ENCODE measurements around the gene ORC4. TPM values are rescaled to one million over a fixed set of nuclear protein-coding genes. Genes with fewer than 3 reads are reported as not detected.
"Not testable (repeated sequence)": the region's sequence is repeated elsewhere in the genome, so short reads cannot be mapped to it uniquely, and the experiment has no call there.

ORC4 gene
- total RNA-seq, 1 donor from 2014 or later: 95.5 TPM

DNA sequence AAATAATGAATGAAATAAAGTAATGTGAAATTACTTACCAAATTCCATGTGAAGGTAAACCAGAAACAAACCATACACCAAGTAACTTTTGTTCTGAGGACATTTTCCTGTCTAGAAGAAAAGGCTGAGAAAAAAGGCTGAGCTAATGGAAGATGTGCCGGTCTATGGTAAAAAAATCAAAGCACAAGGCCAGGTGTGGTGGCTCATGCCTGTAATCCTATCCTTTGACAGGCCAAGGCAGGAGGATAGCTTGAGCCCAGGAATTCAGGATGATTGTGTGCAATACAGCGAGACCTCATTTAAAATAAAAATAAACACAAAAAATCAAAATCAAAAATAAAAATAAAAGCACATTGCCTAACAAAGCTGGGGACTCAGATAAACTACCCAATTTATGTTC is 6.7 kb downstream of the ORC4 start:
- no peak for DNase-seq

DNA sequence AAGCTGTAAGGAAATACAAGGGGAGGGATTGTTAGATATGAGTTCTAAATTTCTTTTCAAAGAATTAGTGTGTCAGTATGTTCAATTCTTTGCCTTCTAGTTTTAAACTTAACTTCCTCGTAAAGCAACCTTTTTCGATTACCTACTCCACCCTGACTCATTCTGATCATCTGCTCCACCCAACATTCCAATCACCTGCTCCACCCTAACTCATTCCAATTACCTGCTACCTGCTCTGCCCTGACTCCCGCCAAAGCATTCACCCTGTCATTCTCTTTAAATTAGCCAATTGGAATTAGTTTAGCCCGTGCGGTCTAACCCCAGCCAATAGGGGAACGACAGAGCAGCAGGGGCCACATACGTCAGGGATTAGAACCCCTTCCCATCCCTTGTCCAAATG is 12.1 kb downstream of the ORC4 start:
- DNase-seq: not testable (repeated sequence)

DNA sequence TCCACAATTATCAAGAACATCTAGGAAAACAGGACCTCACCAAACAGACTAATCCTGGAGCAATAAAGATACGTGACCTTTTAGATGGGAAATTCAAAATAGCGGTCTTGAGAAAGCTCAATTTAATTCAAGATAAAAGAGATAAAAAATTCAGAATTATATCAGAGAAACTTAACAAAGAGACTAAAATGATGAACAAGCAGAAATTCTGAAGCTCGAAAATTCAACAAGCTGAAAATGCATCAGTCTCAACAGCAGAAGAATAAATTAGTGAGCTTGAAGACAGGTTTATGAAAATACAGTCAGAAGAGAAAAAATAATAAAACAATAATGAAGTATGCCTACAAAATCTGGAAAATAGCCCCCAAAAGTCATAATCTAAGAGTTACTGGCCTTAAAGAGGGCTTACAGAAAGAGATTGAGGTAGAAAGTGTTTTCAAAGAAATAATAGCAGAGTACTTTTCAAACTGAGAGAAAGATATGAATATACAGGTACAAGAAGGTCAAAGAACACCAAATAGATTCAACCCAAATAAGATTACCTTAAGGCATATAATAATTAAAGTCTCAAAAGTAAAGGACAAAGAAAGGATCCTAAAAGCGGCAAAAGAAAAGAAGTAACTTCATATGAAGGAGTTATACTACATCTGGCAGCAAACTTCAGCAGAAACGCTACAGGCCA is 13.2 kb downstream of the ORC4 start:
- no peak for DNase-seq

DNA sequence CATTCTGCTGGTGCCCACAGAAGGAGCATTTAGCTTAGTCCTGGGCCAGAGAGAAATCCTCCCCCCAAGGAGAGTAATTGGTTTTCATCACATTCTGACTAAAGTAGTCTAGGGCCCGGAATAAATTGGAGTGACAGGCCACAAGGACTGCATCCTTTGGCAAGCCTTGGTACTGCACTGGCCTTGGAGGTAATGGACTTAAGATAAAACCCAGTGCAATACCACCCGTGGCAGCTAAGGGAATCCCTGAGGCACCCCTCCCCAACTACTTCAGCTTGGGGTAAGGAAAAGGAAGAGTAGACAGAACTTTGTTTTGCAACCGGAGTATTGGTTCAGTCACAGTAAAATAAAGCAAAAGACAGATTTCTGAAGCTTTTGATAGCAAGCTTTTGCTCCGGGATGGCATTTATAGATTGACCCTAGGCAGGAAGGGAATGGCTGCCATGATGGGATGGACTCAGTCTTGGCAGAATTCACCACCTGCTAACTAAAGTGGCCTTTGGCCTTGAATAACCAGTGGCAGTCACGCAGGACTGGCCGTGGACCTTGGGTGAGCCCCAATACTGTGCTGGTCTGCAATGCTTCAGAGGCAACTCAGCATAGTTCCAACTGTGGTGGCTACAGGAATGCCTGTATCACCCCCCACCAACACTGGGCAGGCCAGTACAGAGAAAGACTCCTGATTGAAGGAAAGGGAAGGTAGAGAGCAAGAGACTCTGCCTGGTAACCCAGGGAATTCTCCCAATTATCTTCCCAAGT is 14.1 kb downstream of the ORC4 start:
- no peak for DNase-seq

DNA sequence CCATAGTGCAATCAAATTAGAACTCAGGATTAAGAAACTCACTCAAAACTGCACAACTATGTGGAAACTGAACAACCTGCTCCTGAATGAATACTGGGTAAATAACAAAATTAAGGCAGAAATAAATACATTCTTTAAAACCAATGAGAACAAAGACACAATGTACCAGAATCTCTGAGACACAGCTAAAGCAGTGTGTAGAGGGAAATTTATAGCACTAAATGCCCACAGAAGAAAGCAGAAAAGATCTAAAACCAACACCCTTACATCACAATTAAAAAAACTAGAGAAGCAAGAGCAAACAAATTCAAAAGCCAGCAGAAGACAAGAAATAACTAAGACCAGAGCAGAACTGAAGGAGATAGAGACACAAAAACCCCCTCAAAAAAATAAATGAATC is 18.1 kb downstream of the ORC4 start:
- not testable (repeated sequence) for DNase-seq

DNA sequence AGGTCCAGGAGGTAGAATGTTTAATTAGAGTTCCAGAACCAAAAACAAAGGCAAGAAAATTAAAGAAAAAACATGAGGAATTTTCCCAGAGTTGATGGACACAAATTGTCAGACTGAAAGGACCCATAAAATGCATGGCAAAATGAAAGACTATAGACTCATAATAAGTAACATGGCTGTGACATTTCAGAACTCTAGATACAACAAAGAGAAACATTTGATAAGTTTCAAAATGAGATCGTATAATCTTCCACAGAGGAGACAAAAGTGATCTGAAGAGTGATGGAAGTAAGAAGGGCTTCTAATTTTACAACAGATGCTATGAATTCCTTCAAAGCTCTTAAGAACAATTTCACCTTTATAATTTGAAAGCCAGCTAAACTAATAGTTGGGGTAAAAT is 20.4 kb downstream of the ORC4 start:
- DNase-seq: no peak

DNA sequence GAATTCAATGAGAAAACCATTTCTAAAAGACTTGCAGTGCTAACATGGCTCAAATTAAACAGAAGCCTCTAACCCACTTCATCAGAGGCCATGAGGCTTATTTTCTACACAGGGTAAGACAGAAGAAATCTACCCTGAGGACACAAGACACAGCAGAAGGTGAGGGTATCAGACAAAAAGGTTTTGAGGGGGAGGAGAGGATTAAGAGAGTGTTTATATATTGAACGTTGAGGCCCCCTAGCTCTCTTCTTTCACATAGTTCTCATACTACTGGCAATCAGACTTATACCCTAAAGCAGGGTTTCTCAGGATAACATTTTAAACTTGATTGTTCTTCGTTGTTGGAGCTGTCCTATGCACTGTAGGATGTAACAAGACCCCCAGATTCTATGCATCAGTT is 21.4 kb downstream of the ORC4 start:
- DNase-seq: no peak

DNA sequence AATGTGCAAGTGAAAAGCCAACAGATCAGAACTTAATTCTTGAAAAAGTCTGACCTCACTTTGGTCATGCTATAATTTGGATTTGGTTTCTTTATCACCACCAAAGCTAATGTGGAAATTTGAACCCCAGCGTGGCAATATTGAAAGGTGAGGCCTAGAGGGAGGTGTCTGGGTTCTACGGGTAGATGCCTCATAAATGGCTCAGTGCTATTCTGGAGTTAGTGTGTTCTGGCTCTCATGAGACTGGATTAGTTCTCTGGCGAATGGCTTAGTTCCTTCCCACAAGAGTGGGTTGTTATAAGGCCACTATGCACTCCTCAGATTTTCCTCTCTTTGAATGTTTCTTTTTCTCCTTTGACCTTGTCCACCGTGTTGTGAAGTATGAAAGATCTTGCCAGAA is 22.3 kb downstream of the ORC4 start:
- no peak for DNase-seq

DNA sequence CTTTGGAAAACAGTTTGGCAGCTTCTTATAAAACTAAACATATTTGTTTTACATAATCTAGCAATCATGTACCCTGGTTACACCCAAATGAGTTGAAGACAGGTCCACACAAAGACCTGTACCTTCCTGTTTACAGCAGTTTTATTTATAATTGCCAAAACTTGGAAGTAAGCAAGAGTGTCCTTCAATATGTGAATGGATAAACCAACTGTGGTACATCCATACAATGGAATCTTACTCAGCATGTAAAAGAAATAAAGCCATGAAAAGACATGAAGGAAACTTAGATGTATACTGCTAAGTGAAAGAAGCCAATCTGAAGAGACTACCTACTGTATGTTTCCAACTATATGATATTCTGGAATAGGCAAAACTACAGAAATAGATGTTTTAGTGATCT is 23.7 kb downstream of the ORC4 start:
- DNase-seq: no peak

DNA sequence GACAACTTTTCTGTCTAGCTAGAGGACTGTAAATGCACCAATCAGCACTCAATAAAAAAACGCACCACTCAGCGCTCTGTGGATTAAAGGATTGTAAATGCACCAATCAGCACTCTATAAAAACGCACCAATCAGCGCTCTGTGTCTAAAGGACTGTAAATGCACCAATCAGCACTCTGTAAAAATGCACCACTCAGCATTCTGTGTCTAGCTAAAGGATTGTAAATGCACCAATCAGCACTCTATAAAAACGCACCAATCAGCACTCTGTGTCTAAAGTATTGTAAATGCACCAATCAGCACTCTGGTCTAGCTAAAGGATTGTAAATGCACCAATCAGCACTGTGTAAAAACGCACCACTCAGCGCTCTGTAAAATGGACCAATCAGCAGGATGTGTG is 25.6 kb downstream of the ORC4 start:
- DNase-seq: not testable (repeated sequence)

DNA sequence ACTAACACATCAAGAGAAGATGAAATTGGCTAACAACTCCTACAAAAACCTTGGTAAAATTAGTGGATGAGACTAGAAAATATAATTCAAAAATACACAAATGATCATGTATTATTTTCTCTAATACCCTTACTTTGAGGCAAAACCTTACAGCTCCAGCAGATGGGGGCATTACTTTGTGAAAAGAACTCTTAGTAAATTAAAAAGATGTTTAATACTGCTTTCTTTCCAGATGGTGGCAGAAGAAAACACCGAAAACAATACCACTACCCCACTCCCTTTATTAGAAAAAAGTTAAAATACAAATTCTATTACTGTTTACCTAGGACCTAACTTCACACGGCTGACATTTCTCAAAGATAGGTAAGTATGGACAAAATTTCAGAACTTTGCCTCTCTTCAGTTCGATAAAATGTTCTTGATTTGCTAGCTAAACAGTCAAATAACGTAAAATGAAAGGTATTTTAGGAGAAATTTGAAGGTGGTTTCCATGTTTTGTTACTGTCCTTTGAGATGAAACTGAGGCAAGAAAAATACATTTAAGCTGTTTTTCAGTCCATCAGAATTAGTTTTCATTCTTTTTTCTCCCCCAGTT is 30.6 kb downstream of the ORC4 start:
- no peak for DNase-seq

DNA sequence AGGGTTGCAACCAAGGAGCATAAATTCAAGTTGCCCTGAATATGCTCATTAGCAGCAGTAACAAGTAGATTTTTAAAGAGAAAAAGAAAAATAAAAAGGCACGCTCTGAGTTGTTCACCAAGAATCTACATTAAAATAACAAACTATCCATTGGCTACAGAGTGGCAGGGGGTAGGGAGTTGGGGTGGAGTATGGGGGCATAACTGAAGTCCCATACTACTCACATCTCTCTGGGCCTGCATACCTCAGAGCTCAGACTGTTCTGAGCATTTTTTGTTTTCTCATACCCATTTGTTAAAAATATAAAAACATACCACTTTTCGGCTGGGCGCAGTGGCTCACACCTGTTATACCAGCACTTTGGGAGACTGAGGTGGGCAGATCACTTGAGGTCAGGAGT is 31.4 kb downstream of the ORC4 start:
- DNase-seq: no peak

DNA sequence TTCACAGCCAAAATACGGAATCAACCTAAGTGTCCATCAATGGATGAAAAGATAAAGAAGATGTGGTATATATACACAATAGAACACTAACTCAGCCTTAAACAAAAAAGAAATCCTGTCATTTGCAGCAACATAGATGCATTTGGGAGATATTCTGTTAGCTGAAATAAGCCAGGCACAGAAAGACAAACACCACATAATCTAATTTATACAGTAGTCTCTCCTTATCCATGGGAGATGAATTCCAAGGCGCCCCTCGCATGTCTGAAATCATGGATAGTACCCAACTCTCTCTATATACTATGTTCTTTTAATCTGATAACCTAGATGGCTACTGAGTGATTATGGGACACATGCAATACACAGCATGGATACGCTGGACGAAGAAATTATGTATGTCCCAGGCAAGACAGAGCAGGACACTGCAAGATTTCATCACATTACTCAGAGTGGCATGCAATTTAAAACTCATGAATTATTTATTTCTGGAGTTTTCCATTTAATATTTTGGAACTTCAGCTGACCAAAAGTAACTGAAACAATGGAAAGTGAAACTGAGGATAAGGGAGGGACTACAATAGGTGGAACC is 39.5 kb downstream of the ORC4 start:
- no peak for DNase-seq

DNA sequence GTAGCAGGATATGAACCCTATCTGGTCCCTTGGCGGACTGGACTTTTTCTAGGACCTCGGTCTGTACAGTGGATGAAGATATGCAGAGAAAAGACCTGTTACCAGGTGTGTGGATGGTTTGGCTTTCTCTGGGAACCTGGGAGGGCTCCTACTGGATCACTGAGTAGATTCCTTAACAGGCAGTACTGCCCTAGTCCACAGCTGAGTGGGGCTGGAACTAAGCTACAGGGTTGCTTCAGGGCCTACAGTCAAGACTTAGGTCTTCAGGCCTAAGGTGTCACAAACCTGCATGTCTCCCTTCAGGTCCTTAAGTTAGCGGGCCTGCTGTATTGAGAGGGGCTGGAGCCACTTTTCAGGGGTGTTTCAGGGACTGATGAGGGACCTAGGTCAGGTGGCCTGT is 42.9 kb downstream of the ORC4 start:
- no peak for DNase-seq

DNA sequence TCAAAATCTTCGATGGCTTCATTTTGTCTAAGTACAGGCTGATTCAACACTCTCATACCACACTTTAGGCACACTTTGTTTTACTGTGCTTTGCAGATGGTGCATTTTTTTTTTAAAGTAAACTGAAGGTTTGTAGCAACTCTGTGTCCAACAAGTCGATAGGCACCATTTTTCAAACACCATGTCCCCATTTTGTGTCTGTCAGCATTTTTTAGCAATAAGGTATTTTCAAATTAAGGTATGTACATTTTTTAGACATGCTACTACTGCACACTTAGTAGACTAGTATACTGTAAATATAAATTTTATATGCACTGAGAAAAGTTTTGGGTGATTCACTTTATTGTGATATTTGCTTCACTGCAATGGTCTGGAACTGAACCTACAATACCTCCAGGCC is 44.4 kb downstream of the ORC4 start:
- no peak for DNase-seq

DNA sequence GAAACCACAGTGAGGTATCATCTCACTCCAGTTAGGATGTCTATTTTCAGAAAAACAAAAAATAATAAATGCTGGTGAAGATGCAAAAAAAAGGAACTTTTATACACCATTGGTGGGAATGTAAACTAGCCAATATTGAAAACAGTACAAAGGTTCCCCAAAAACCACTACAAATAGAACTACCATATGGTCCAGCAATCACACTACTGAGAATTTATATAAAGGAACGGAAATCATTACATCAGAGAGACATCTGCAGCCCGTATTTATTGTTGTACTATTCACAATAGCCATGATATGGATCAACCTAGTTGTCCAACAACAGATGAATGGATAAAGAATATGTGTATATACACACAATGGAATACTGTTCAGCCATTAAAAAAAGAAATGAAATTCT is 52.0 kb downstream of the ORC4 start:
- DNase-seq: no peak

DNA sequence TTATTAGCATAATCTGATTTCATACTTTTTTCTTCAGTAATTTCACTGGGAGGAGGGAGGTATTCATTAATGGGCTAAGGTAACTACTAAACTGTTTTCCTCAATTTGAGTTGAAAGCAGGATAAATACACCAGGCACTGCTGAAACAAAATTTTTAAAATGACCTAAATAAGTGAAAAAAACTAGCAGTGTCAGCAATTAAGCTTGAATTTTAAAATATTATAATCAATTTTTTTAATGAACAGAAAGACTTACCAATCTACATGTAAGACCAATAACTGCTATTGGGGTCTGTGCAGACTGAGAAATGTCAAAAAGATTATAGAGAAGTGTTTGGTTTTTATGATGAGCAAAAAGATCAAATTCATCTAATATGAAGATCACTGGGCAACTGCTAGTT is 68.4 kb downstream of the ORC4 start:
- DNase-seq: no peak

DNA sequence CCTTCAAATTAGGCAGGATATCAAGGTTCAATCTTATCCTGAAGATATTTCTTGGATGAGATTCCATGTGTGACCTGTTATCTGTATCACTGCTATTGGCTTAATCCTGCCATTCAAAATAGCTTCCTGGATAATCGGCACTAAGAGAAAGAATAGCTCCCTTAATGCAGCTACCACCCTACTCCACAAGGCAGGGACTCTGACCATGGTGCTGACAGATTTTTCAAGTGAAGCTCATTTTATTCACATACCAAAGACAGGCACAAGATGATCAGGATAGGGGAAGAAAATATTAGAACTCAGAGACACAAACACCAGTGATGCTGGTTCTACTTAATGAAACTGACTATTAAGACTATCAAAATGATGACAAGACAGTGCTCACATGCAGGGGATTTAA is 74.9 kb downstream of the ORC4 start:
- DNase-seq: no peak

DNA sequence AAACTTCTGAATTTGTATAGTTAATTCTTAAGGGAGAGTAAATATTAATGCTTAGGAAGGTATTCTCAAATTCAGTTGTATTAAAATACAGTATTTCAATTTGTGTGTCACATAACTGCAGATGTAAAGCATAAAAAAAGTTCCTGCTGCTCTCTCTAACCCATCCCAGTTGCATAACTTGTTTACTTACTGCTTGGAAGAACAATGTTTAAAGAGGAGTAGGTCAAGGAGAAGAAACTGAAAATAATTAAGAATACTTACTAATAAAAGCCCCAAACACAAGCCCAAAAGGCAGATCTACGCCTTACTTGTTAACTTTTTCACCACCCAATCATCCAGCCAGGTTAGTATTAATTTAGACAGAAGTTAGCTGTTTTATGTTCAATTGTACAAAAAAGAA is 81.2 kb downstream of the ORC4 start:
- DNase-seq: no peak

DNA sequence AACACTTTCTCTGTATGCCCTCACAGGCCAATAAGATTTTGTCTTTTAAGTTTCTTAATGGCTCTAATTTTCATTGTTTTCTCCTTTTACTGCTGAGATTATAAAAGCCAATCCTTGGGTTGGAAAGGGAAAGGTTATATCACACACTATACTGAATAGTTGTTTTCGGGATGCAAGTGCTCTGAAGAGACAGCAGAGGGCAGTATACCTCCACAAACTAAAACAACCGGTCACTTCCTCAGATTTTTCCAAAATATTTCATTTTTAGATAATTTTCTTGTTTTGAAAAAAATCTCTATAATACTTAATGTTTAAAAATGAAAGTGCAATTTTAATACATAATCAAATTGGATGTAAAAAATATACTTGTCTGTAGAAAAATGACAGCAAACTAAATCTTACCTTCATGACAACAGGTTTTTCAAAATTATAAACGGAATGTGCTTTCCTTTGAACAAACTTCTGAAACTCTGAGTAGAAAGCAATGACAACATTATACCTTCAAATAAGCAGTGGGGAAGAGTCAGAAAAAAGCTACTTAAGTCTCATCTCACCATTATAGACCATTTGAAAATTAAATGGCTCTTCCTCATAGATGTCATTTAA is 82.7 kb downstream of the ORC4 start:
- no peak for DNase-seq

DNA sequence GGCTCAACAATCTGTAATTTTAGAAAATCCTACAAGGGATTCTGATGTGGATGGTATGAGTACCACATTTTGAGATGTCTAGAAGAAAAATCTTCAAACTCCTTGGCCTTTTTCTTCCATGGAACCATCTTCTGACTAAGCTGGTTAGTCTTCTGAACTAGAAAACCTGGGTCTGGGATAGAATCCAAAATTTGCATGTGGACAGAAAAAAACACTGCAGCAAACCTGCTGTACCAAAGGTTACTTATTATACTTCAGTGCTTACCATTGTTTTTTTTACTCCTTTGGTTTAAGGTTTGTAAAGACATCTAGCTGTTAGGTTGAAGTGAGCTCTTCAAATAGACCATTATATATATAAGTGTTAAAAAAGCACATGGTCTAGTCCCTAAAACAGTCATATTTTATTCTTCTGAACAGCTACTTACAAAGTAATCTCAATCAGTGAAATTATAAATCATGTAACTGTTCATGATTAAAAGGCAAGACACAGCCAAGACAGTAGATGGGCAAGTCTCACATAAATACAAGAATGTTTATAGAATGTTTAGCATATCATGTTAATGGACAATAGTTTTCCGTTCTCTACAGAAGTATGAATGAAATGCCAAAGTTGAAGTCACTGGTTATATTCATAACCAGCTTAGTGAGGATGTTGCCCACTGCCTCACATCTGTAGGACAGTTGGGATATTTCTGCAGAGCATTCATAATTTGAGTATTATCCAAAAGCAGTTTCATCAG is 85.5 kb downstream of the ORC4 start:
- no peak for DNase-seq

DNA sequence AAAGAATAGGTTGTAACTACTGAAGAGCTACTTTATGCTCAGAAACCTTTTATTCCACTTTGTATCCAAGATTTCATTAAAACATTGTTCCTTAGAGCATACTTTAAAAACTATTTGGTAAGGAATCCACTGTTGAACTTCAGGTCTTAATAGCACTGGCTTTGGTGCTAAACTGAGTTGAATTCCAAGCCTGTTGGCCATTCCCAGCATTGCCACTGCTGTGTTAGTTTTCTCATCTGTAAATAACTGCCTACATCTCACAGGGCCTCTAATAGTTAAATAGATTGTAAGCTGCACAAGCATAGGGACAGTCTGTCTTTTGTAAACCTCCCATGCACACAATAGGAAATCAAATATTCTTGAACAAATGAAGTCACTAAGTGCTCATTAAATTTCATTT is 86.6 kb downstream of the ORC4 start:
- DNase-seq: no peak
